Activated CD8-positive, alpha-beta T cell treated with anti-CD3 and anti-CD28 coated beads, Interleukin-2, amount 10 ng/mL, durations not matched to agents 7 days and 5 days (primary cell): ENCODE data around the gene GP1BA. TPM values are rescaled to one million over a fixed set of nuclear protein-coding genes. Genes with fewer than 3 reads are reported as not detected.

Experiments used
- ATAC-seq: fragments of 150-1000 bp; cut with Tn5 transposase; one replicate; pipeline ENCODE4 v1.10.0; 2021; ENCODE audit warnings: moderate library complexity
- CTCF ChIA-PET: fragments of 350-600 bp; sonication (Branson Sonifier 250); formaldehyde crosslinking; loops from one replicate; lab custom pipeline; 2021; ENCODE audit warnings: antibody characterized with exemption; lab: Charles Lee
- POLR2A ChIA-PET: fragments of 350-600 bp; sonication (Branson Sonifier 250); formaldehyde crosslinking; loops from one replicate; lab custom pipeline; 2021; ENCODE audit warnings: antibody characterized with exemption; lab: Charles Lee
- DNase-seq: peaks from one replicate; pipeline ENCODE4 v3.0.0-alpha.2; 2020
- H3K27ac Mint-ChIP-seq: one replicate; pipeline ENCODE4 v1.8.0; 2021; ENCODE audit warnings: mild to moderate bottlenecking, mixed read lengths
- H3K27me3 Mint-ChIP-seq: one replicate; pipeline ENCODE4 v1.8.0; 2021; ENCODE audit warnings: low read depth, mixed read lengths
- H3K36me3 Mint-ChIP-seq: one replicate; pipeline ENCODE4 v1.8.0; 2021; ENCODE audit warnings: low read depth, mixed read lengths
- H3K4me1 Mint-ChIP-seq: one replicate; pipeline ENCODE4 v1.8.0; 2021; ENCODE audit warnings: low read depth, mixed read lengths
- H3K4me3 Mint-ChIP-seq: one replicate; pipeline ENCODE4 v1.8.0; 2021; ENCODE audit warnings: mild to moderate bottlenecking, mixed read lengths
- H3K9me3 Mint-ChIP-seq: one replicate; pipeline ENCODE4 v1.8.0; 2022; ENCODE audit warnings: mixed read lengths; ENCODE audit not compliant: insufficient read depth
- total RNA-seq, 2 experiments: library from RNA; stranded (reverse); gene quantifications; one replicate each; pipeline ENCODE4 v1.2.3, GENCODE V29; 2021

Gene GP1BA
- total RNA-seq, 2 experiments from 2014 or later, result not detected

DNA sequence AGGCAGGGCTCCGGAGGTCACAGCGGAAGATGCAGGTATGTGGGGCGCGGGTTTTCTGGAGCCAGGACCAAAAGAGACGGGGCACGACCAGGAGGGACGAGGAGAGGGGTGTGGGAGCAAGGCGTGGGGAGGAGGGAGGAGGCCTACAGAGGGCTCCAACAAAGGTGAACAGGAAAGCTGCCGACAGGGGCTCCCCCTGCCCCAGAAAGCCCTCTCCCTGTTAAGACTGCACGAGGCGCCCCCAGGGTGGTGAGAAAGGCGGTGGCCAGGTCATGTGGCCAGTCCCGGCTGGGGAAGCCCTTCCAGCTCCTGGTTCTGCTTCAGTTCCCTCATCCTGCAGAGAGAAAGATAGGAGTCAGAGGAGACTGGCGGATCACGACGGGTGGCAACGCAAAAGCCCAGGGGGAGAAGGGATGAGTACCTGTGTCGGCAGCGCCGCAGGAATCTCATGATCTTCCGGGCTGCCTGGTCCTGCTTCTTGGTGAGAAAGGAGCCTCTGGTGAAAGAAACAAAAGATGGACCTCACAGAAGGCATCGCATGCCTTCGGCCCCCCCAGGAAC, 36.5 kb downstream of the GP1BA start:
- Mint-ChIP-seq H3K27ac (no peak overlapping the region), H3K9me3 (no peaks in the 10 kb centered on the region), H3K4me1 (peaks cover 25% of the 10 kb centered on the region), H3K4me3 (no peak overlapping the region), H3K27me3 (no peaks in the 10 kb centered on the region), H3K36me3 (peaks cover 40% of the 10 kb centered on the region)
- ChIA-PET POLR2A (interaction anchor here (0.7 to 8.2 kb wide), 8 partner anchors 11 to 60 kb away, joined by 3 to 239 read pairs (median 5); partner anchors contain the start of genes ENO3, PFN1, RNF167 and SLC25A11), CTCF (interaction anchor here (0.8 to 3.7 kb wide), 6 partner anchors 11 to 63 kb away, joined by 3 to 26 read pairs (median 10); partner anchors contain the start of genes CAMTA2, ENO3, RNF167 and SLC25A11)
- DNase-seq (no peak), ATAC-seq (no peak)

DNA sequence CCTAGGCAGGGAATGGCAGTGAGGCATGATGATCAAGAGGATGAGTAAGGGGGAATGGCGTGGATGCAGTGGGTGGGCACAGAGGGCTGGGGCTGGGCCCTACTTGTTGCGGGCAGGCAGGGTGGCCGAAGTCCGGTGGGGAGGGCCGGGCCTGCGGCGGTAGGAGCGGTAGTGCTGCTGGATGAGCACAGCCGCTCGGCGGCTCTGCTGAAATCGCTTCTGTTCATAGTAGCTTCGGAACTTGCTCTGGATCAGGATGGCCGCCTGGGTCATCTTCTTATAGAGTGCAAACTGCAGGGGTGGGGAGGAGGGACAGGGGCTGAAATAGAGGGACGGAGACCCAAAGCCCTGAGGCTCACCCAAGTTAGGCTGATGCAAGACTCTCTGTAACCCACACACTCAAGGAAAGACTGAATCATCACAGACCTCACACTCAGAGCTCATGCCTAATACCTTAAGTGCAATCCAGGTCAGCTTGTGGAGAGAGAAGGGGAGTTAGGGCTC, 37.0 kb downstream of the GP1BA start:
- peak; percentile 55 for DNase-seq
- ChIA-PET CTCF (interaction anchor here (0.8 to 3.4 kb wide), 5 partner anchors 11 to 60 kb away, joined by 3 to 30 read pairs (median 10); partner anchors contain the start of genes CAMTA2 and ENO3), POLR2A (interaction anchor here (0.7 to 8.2 kb wide), 5 partner anchors 13 to 60 kb away, joined by 3 to 239 read pairs (median 5); partner anchors contain the start of genes ENO3, PFN1, RNF167 and SLC25A11)
- no peak for ATAC-seq
- Mint-ChIP-seq H3K4me1 (peaks cover 31% of the 10 kb centered on the region), H3K36me3 (peaks cover 44% of the 10 kb centered on the region), H3K27me3 (no peaks in the 10 kb centered on the region), H3K27ac (no peak overlapping the region), H3K4me3 (no peak overlapping the region), H3K9me3 (no peaks in the 10 kb centered on the region)

DNA sequence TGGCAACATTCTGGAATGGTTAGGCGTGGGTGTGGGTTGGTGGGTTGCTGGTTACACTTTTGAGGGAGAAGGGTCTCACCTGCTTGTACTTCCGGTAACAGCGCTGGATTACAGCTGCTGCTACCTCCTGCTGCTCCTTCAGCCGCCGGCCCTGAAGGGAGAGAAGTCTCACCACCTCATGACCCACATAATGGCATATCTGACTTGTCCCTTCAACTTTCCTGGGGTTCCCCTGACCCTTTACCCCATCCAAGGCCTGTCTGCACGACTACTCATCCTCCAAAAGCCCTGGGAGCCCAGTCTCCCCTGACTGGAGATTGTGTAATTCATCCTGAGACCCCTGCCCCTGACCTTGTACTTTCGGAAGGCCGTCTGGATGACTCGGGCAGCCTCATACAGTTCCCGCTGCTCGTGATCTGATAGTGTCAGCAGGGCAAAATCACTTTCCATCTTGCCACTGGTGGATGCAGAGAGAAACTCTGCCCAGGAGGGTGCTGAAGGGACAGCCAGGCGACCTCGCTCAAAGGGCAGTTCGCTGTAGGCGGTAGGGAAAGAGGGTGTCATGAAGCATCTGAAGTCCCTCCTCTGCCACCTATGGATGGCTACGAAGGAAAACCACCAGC, 37.6 kb downstream of the GP1BA start:
- Mint-ChIP-seq H3K36me3 (peaks cover 47% of the 10 kb centered on the region), H3K9me3 (no peaks in the 10 kb centered on the region), H3K27ac (no peak overlapping the region), H3K4me3 (no peak overlapping the region), H3K27me3 (no peaks in the 10 kb centered on the region), H3K4me1 (peaks cover 34% of the 10 kb centered on the region)
- CTCF ChIA-PET, result interaction anchor here (0.8 to 3.4 kb wide), 7 partner anchors 11 to 92 kb away, joined by 3 to 30 read pairs (median 5); partner anchors contain the start of genes C17orf107 and CAMTA2
- DNase-seq (peak; percentile 30), ATAC-seq (no peak)
- POLR2A ChIA-PET, result interaction anchor here (0.8 to 8.2 kb wide), 3 partner anchors 20 to 60 kb away, joined by 3 to 239 read pairs (median 101); partner anchors contain the start of genes ENO3, PFN1, RNF167 and SLC25A11

DNA sequence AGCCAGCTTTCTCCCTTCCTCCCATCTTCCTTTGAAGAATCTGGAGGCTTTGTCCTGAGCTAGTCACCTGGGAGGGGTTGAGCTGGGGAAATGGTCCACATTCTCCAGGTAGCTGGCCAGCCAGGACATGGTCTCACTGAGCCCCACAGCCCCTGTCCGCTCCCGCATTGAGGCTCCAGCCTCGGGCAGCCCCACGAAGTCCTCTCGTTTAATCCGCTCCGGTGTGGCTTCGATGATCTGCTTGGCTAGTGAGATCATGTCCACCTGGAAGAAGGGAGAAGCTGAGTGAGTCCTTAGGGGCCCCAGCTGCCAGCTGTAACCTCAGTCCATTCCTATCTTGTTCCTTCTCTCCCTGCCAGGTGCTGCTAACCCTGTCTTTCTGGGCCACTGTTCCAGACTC, 38.2 kb downstream of the GP1BA start:
- H3K4me3 Mint-ChIP-seq, result no peak overlapping the region
- ATAC-seq, result no peak
- CTCF ChIA-PET, result interaction anchor here (0.8 to 3.4 kb wide), 7 partner anchors 10 to 92 kb away, joined by 3 to 30 read pairs (median 5); partner anchors contain the start of gene C17orf107
- POLR2A ChIA-PET, result interaction anchor here (0.8 to 8.2 kb wide), 4 partner anchors 21 to 61 kb away, joined by 3 to 239 read pairs (median 52); partner anchors contain the start of genes ENO3, PFN1, RNF167 and SLC25A11
- H3K36me3 Mint-ChIP-seq, result peaks cover 44% of the 10 kb centered on the region
- no peak for DNase-seq
- no peaks in the 10 kb centered on the region for H3K27me3 Mint-ChIP-seq
- no peaks in the 10 kb centered on the region for H3K9me3 Mint-ChIP-seq
- H3K4me1 Mint-ChIP-seq, result peaks cover 32% of the 10 kb centered on the region
- peak overlapping the region; percentile 60 for H3K27ac Mint-ChIP-seq

DNA sequence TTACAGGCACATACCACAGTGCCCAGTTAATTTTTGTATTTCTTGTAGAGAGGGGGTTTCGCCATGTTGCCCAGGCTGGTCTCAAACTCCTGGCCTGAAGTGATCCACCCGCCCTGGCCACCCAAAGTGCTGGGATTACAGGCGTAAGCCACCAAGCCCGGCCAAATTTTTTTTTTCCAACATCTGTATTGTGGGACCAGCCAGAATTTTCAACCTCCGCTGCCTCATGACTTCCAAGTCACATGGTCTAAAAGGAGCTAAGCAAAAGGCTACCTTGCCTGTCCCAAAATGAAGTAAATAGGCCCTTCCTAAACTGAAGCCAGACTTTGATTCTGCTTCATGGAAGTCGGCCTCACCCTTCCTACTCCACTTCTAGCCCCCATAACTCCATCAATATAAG, 39.7 kb downstream of the GP1BA start:
- no peak for DNase-seq
- peaks cover 39% of the 10 kb centered on the region for H3K36me3 Mint-ChIP-seq
- no peak overlapping the region for H3K27ac Mint-ChIP-seq
- no peaks in the 10 kb centered on the region for H3K9me3 Mint-ChIP-seq
- H3K27me3 Mint-ChIP-seq, result no peaks in the 10 kb centered on the region
- ChIA-PET CTCF (interaction anchor here (1.6 to 3.4 kb wide), 3 partner anchors 9 to 62 kb away, joined by 5 to 30 read pairs (median 6); no protein-coding TSS in a partner anchor), POLR2A (interaction anchor here (1.5 to 8.2 kb wide), 3 partner anchors 23 to 31 kb away, joined by 3 to 239 read pairs (median 101); partner anchors contain the start of genes ENO3, PFN1, RNF167 and SLC25A11)
- no peak for ATAC-seq
- peaks cover 21% of the 10 kb centered on the region for H3K4me1 Mint-ChIP-seq
- H3K4me3 Mint-ChIP-seq, result no peak overlapping the region

- Mint-ChIP-seq H3K27ac (no peak overlapping the region), H3K27me3 (no peaks in the 10 kb centered on the region), H3K4me3 (no peak overlapping the region), H3K36me3 (peaks cover 43% of the 10 kb centered on the region), H3K4me1 (peaks cover 21% of the 10 kb centered on the region), H3K9me3 (no peaks in the 10 kb centered on the region)
- POLR2A ChIA-PET, result interaction anchor here (8.2 kb wide), 1 partner anchor 23 kb away, joined by 239 read pairs; the partner anchor contains the start of genes ENO3 and PFN1
- ATAC-seq, result no peak
- DNase-seq, result no peak
- CTCF ChIA-PET, result interaction anchor here (1.9 to 3.4 kb wide), 2 partner anchors 8 to 58 kb away, joined by 5 to 30 read pairs; no protein-coding TSS in a partner anchor
Observed at GRCh38 chr17:4972322-4972721, 40.2 kb downstream of the GP1BA start.

DNA sequence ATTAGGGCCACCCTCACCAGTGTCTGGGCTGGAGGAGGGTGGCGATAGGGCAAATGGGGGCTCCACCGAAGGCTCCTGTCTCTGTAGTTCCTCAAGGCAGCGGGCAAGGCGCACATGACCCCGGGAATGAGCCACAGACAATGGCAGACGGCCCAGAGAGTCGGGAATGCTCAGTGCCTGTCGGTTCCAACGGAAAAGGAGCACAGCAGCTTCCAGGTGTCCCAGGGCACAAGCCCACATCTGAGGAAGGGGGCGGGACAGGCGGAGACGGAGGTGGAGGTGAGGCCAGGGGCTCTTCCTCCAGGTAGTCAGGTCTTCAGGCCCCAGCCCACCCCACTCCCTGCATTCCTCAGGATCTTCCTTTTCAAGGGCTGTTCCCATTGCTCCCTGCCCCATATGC, 40.7 kb downstream of the GP1BA start:
- Mint-ChIP-seq H3K4me1 (peaks cover 21% of the 10 kb centered on the region), H3K36me3 (peaks cover 47% of the 10 kb centered on the region), H3K9me3 (no peaks in the 10 kb centered on the region), H3K4me3 (no peak overlapping the region), H3K27me3 (no peaks in the 10 kb centered on the region), H3K27ac (no peak overlapping the region)
- DNase-seq, result no peak
- ChIA-PET POLR2A (interaction anchor here (1.1 to 8.2 kb wide), 2 partner anchors 14 to 24 kb away, joined by 4 to 239 read pairs; partner anchors contain the start of genes ENO3 and PFN1), CTCF (no interaction called here)
- no peak for ATAC-seq

- ChIA-PET CTCF (interaction anchor here (0.7 kb wide), 1 partner anchor 33 kb away, joined by 3 read pairs; the partner anchor contains the start of genes RNF167 and SLC25A11), POLR2A (interaction anchor here (0.6 to 1.3 kb wide), 3 partner anchors 8 to 513 kb away, joined by 3 to 4 read pairs (median 4); partner anchors contain the start of genes DERL2 and MIS12)
- ATAC-seq (no peak), DNase-seq (no peak)
- H3K27me3 Mint-ChIP-seq, result no peaks in the 10 kb centered on the region
- peak overlapping the region; percentile 24 for H3K27ac Mint-ChIP-seq
- H3K4me3 Mint-ChIP-seq, result no peak overlapping the region
- peaks cover 21% of the 10 kb centered on the region for H3K4me1 Mint-ChIP-seq
- H3K9me3 Mint-ChIP-seq, result no peaks in the 10 kb centered on the region
- peaks cover 54% of the 10 kb centered on the region for H3K36me3 Mint-ChIP-seq
Observed at GRCh38 chr17:4973256-4974114, 41.4 kb downstream of the GP1BA start.

DNA sequence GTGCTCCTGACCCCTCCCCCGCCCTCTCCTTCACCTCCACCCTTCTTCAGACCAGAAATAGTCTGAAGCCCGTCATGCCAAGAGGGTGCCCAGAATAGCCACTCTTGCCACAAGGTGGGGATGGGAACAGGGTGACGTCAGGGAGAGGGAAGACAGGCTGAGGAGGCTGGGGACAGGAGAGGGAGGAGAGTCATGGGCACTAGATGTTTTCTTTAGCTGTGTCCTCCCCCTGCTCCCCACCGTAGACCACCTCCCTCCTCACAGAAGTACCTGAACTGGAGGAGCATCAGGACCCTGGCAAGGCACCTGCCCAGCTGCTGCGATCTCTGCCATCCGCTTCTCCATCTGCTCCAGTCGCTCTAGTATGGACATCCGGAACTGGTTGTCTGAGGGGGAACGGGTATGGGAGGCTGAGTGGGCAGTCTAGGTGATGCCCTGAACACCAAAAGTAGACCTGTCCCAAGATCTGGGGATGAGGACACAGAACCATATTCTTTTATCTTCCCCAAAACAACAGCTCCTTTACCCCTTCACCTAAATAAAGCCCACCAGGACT, 42.1 kb downstream of the GP1BA start:
- ATAC-seq (no peak), DNase-seq (no peak)
- ChIA-PET CTCF (interaction anchor here (0.7 to 0.9 kb wide), 2 partner anchors 13 to 34 kb away, joined by 3 read pairs; partner anchors contain the start of genes CAMTA2, RNF167 and SLC25A11), POLR2A (interaction anchor here (0.8 to 1.3 kb wide), 2 partner anchors 9 to 24 kb away, joined by 3 to 4 read pairs; no protein-coding TSS in a partner anchor)
- no peak overlapping the region for H3K4me3 Mint-ChIP-seq
- H3K4me1 Mint-ChIP-seq, result peaks cover 21% of the 10 kb centered on the region
- H3K27ac Mint-ChIP-seq, result peak overlapping the region; percentile 24
- no peaks in the 10 kb centered on the region for H3K27me3 Mint-ChIP-seq
- H3K9me3 Mint-ChIP-seq, result no peaks in the 10 kb centered on the region
- peaks cover 60% of the 10 kb centered on the region for H3K36me3 Mint-ChIP-seq

GRCh38 chr17:4978726-4979125, 46.6 kb downstream of the GP1BA start:
- no peak for ATAC-seq
- H3K36me3 Mint-ChIP-seq, result peaks cover 67% of the 10 kb centered on the region
- no peaks in the 10 kb centered on the region for H3K27me3 Mint-ChIP-seq
- H3K4me3 Mint-ChIP-seq, result no peak overlapping the region
- ChIA-PET CTCF (interaction anchor here (0.6 to 4.1 kb wide), 5 partner anchors 9 to 83 kb away, joined by 3 to 23 read pairs (median 6); partner anchors contain the start of gene CAMTA2), POLR2A (interaction anchor here (0.7 to 2.5 kb wide), 2 partner anchors 11 to 33 kb away, joined by 3 to 11 read pairs; partner anchors contain the start of gene SPAG7)
- H3K4me1 Mint-ChIP-seq, result peaks cover 20% of the 10 kb centered on the region
- DNase-seq, result no peak
- no peak overlapping the region for H3K27ac Mint-ChIP-seq
- H3K9me3 Mint-ChIP-seq, result no peaks in the 10 kb centered on the region
